SK-N-MC (cell line): ENCODE results near the gene SERPINA5.

ENCODE experiments used
- DNase-seq: peaks from one replicate; pipeline ENCODE4 v3.0.0-alpha.2; 2011; ENCODE audit warnings: low read depth, low spot score
- H3K27ac ChIP-seq: fragments of 200-600 bp; sonication (generic); 2 replicates; pipeline ENCODE4 v1.5.1; 2016; ENCODE audit warnings: mixed run types
- H3K36me3 ChIP-seq: fragments of 200-600 bp; sonication (generic); 2 replicates; pipeline ENCODE4 v1.6.1; 2017; ENCODE audit warnings: antibody characterized with exemption, low read length, mixed read lengths; ENCODE audit not compliant: insufficient read depth
- H3K4me3 ChIP-seq: fragments of 200-600 bp; sonication (generic); 2 replicates; pipeline ENCODE4 v1.5.1; 2016
- H3K9ac ChIP-seq: fragments of 200-600 bp; sonication (generic); 2 replicates; pipeline ENCODE4 v1.8.0; 2017; ENCODE audit warnings: mixed run types, mixed read lengths; ENCODE audit not compliant: insufficient read length
- H3K9me3 ChIP-seq: fragments of 200-600 bp; sonication (generic); 2 replicates; pipeline ENCODE4 v1.6.1; 2017; ENCODE audit warnings: low read depth, mild to moderate bottlenecking, antibody characterized with exemption, low read length, moderate library complexity, mixed read lengths
- EZH2 ChIP-seq: fragments of 200-600 bp; sonication (generic); IDR thresholded peaks from one replicate; pipeline ENCODE4 v1.6.1; 2017; ENCODE audit warnings: antibody characterized with exemption
- FOXP2 ChIP-seq: optimal IDR thresholded peaks from 2 replicates; pipeline ENCODE3; 2011; ENCODE audit warnings: mild to moderate bottlenecking, moderate library complexity; ENCODE audit not compliant: insufficient read depth; ENCODE audit errors: extremely low read length, control extremely low read depth
- POLR2AphosphoS5 ChIP-seq: IDR thresholded peaks from 2 replicates; pipeline ENCODE4 v1.6.1; 2012; ENCODE audit warnings: mild to moderate bottlenecking, low read depth, low read length, borderline replicate concordance

SERPINA5 gene

GRCh38 chr14:94541234-94541975 is 39.8 kb upstream of the SERPINA5 start:
- H3K4me3 ChIP-seq: no peak overlapping the region
- DNase-seq: no peak
- TF ChIP-seq POLR2AphosphoS5 (no peak), FOXP2 (no peak), EZH2 (no peak)
- no peaks in the 10 kb centered on the region for H3K36me3 ChIP-seq
- H3K9me3 ChIP-seq: no peaks in the 10 kb centered on the region
- H3K27ac ChIP-seq: no peak overlapping the region
- no peak overlapping the region for H3K9ac ChIP-seq

- DNase-seq: no peak
- Histone ChIP-seq H3K9me3 (no peaks in the 10 kb centered on the region), H3K36me3 (no peaks in the 10 kb centered on the region), H3K4me3 (no peak overlapping the region), H3K27ac (no peak overlapping the region), H3K9ac (no peak overlapping the region)
- TF ChIP-seq POLR2AphosphoS5 (no peak), FOXP2 (no peak), EZH2 (no peak)
These were observed 39.0 kb upstream of the SERPINA5 start for GRCh38 chr14:94542111-94542810.

- TF ChIP-seq POLR2AphosphoS5 (no peak), FOXP2 (no peak)
- no peak for DNase-seq
- H3K36me3 ChIP-seq: no peaks in the 10 kb centered on the region
These were observed 38.3 kb upstream of the SERPINA5 start for GRCh38 chr14:94542811-94543440.

GRCh38 chr14:94543449-94544124 is 37.6 kb upstream of the SERPINA5 start:
- no peak overlapping the region for H3K4me3 ChIP-seq
- DNase-seq: no peak
- TF ChIP-seq POLR2AphosphoS5 (no peak), EZH2 (no peak), FOXP2 (no peak)
- H3K36me3 ChIP-seq: no peaks in the 10 kb centered on the region
- H3K9me3 ChIP-seq: no peaks in the 10 kb centered on the region
- H3K9ac ChIP-seq: no peak overlapping the region
- H3K27ac ChIP-seq: no peak overlapping the region

More at GRCh38 chr14:94542811-94543440, 38.3 kb upstream of the SERPINA5 start:
- Histone ChIP-seq H3K9me3 (no peaks in the 10 kb centered on the region), H3K9ac (no peak overlapping the region), H3K4me3 (no peak overlapping the region), H3K27ac (no peak overlapping the region)

- Histone ChIP-seq H3K4me3 (no peak overlapping the region), H3K9ac (no peak overlapping the region), H3K36me3 (no peaks in the 10 kb centered on the region), H3K27ac (no peak overlapping the region), H3K9me3 (no peaks in the 10 kb centered on the region)
- TF ChIP-seq FOXP2: no peak
- no peak for TF ChIP-seq EZH2
- no peak for TF ChIP-seq POLR2AphosphoS5
- no peak for DNase-seq
These were observed 36.5 kb upstream of the SERPINA5 start for GRCh38 chr14:94544726-94545125.

- Histone ChIP-seq H3K4me3 (no peak overlapping the region), H3K27ac (no peak overlapping the region), H3K36me3 (no peaks in the 10 kb centered on the region), H3K9ac (no peak overlapping the region), H3K9me3 (no peaks in the 10 kb centered on the region)
- DNase-seq: no peak
- TF ChIP-seq POLR2AphosphoS5 (no peak), EZH2 (no peak), FOXP2 (no peak)
These were observed 35.9 kb upstream of the SERPINA5 start for GRCh38 chr14:94545131-94545841.

GRCh38 chr14:94547151-94547680 is 34.0 kb upstream of the SERPINA5 start:
- H3K4me3 ChIP-seq: no peak overlapping the region
- no peak overlapping the region for H3K9ac ChIP-seq
- no peaks in the 10 kb centered on the region for H3K9me3 ChIP-seq
- TF ChIP-seq POLR2AphosphoS5 (no peak), FOXP2 (no peak), EZH2 (no peak)
- no peaks in the 10 kb centered on the region for H3K36me3 ChIP-seq
- H3K27ac ChIP-seq: no peak overlapping the region
- no peak for DNase-seq

GRCh38 chr14:94547726-94548125 is 33.5 kb upstream of the SERPINA5 start:
- DNase-seq: no peak
- no peak overlapping the region for H3K4me3 ChIP-seq
- TF ChIP-seq EZH2 (no peak), FOXP2 (no peak)
- H3K27ac ChIP-seq: no peak overlapping the region
- no peaks in the 10 kb centered on the region for H3K9me3 ChIP-seq
- H3K9ac ChIP-seq: no peak overlapping the region
- H3K36me3 ChIP-seq: no peaks in the 10 kb centered on the region
